Neural cell (in vitro differentiated cells): ENCODE data around the gene EML4.

ENCODE experiments used
- CTCF ChIP-seq: fragments of 450-650 bp; IDR thresholded peaks from 2 replicates; pipeline ENCODE4 v1.5.1; 2014; ENCODE audit warnings: antibody characterized with exemption, mild to moderate bottlenecking, moderate library complexity; ENCODE audit not compliant: poor library complexity, severe bottlenecking
- EP300 ChIP-seq: fragments of 450-650 bp; conservative IDR thresholded peaks from 2 replicates; pipeline ENCODE4 v1.6.1; 2014; ENCODE audit warnings: antibody characterized with exemption, mild to moderate bottlenecking, moderate library complexity; ENCODE audit not compliant: poor library complexity, severe bottlenecking
- POLR2AphosphoS5 ChIP-seq: IDR thresholded peaks from 2 replicates; pipeline ENCODE4 v1.6.1; 2012
- REST ChIP-seq: IDR thresholded peaks from 2 replicates; pipeline ENCODE4 v1.6.1; 2012; ENCODE audit warnings: borderline replicate concordance
- SMC3 ChIP-seq: fragments of 450-650 bp; conservative IDR thresholded peaks from 2 replicates; pipeline ENCODE4 v1.6.1; 2014; ENCODE audit warnings: antibody characterized with exemption, mild to moderate bottlenecking, moderate library complexity; ENCODE audit not compliant: poor library complexity
- TAF1 ChIP-seq: IDR thresholded peaks from 2 replicates; pipeline ENCODE4 v1.6.1; 2012; ENCODE audit warnings: low read depth

- TF ChIP-seq REST (no peak), CTCF (no peak), POLR2AphosphoS5 (no peak), TAF1 (no peak), SMC3 (no peak), EP300 (no peak)
Observed at GRCh38 chr2:42339191-42339912, 170.2 kb downstream of the EML4 start.
